ENCODE measurements around the gene ACRV1. TPM values are rescaled to one million over a fixed set of nuclear protein-coding genes. Genes with fewer than 3 reads are reported as not detected.
"Not testable (repeated sequence)": the region's sequence is repeated elsewhere in the genome, so short reads cannot be mapped to it uniquely, and the experiment has no call there.

ACRV1 gene, protein sequence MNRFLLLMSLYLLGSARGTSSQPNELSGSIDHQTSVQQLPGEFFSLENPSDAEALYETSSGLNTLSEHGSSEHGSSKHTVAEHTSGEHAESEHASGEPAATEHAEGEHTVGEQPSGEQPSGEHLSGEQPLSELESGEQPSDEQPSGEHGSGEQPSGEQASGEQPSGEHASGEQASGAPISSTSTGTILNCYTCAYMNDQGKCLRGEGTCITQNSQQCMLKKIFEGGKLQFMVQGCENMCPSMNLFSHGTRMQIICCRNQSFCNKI
- total RNA-seq (10 to 100 TPM; 35.4 to 56.5 TPM), polyA plus RNA-seq (ENCODE audit: insufficient read depth, low read depth, low replicate concordance) (175 TPM)
- long read RNA-seq, donor 1 = 0 reads
- long read RNA-seq, donor 2 = 0 reads

DNA sequence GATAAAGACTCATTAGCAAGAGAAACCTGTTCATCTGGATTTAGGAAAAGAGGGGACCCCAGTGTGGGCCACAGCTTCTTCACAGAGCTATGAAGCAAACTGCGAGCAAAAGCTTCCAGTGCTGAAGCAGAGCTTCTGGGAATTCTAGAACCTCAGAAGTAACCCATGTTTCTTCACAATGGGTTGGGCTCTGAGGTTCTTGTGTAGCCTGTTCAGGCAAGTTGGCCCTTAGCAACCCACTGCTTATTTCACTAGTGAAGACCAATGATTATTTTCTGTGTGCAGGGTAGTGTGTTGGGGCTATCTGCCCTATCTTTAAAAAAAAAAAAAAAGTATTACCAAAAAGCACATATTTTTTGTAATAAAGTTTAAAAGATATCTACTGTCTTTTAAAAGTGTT is at the start of gene ACRV1:
Gene ACRV1 (minus strand): TSS at position 101 of the 400 bp plus-strand sequence. CDS start 67 bp downstream, at position 34.
- no peak for DNase-seq
- H3K27me3 ChIP-seq = no peaks in the 10 kb centered on the region
- no peaks in the 10 kb centered on the region for H3K36me3 ChIP-seq (ENCODE audit: low read depth, missing control alignments)
- H3K4me3 ChIP-seq = no peak within 1 kb of the TSS
- H3K9me3 ChIP-seq = no peaks in the 10 kb centered on the region
- TF ChIP-seq POLR2A (IDR thresholded peaks at IDR 0.05) = no peak
- TF ChIP-seq, protein P1, sequence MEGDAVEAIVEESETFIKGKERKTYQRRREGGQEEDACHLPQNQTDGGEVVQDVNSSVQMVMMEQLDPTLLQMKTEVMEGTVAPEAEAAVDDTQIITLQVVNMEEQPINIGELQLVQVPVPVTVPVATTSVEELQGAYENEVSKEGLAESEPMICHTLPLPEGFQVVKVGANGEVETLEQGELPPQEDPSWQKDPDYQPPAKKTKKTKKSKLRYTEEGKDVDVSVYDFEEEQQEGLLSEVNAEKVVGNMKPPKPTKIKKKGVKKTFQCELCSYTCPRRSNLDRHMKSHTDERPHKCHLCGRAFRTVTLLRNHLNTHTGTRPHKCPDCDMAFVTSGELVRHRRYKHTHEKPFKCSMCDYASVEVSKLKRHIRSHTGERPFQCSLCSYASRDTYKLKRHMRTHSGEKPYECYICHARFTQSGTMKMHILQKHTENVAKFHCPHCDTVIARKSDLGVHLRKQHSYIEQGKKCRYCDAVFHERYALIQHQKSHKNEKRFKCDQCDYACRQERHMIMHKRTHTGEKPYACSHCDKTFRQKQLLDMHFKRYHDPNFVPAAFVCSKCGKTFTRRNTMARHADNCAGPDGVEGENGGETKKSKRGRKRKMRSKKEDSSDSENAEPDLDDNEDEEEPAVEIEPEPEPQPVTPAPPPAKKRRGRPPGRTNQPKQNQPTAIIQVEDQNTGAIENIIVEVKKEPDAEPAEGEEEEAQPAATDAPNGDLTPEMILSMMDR (IDR thresholded peaks at IDR 0.05) = no peak
- H3K27ac ChIP-seq = no peak within 1 kb of the TSS
- intact Hi-C loops (cut with DNase I; ENCODE audit: low total_unique reads) = no loop called here
- 83 to 96% methylated on average over 1 of the region's 1 CpG for WGBS, 2 donors
- H3K4me1 ChIP-seq = no peaks in the 10 kb centered on the region

DNA sequence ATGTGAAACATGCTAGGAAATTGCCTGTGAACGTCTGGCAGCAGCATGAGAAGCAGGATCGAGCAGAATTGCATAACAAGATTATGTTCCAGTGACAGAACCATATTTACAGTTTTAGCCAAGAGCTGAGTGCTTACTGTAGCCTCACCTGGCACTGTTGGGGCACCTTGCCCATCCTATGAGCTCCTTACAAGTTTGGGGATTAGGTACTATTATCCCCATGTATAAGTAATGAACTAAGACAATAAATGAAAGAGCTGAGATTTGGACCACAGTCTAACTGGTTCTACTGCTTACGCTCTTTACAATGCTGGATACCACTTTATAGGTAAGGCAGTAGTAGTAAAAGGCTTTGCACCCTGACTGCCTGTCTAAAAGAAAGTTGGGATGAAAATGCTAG is 48.3 kb upstream of the ACRV1 start:
- Histone ChIP-seq H3K4me1 (no peaks in the 10 kb centered on the region), H3K36me3 (ENCODE audit: low read depth, missing control alignments) (no peaks in the 10 kb centered on the region), H3K27me3 (no peaks in the 10 kb centered on the region), H3K4me3 (no peak overlapping the region), H3K27ac (no peak overlapping the region), H3K9me3 (no peaks in the 10 kb centered on the region)
- no peak for DNase-seq
- WGBS, 2 donors = 79 to 84% methylated on average over 3 of the region's 3 CpGs
- intact Hi-C loops (cut with DNase I; ENCODE audit: low total_unique reads) = no loop called here
- TF ChIP-seq, protein P1 (IDR thresholded peaks at IDR 0.05) = no peak
- TF ChIP-seq POLR2A (IDR thresholded peaks at IDR 0.05) = no peak

DNA sequence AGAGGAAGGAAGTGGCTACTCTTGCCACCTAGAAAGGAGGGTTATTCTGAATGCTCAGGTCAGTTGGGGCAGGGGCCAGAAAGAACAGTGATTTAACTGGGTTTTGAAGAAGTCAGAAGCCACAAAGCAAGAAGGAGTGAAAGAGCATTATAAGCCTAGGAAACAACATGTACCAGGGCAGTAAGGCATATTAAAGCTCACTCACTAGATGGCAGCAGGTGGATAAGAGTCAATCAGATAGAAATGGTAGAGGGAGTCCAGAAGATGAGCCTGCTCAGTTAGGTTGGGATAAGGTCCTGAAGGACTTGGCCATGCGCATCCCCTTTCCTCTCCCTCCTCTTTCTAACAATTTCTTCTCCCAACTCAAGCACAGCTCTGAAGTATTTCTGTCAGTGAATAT is 43.5 kb upstream of the ACRV1 start:
- Histone ChIP-seq H3K27me3 (no peaks in the 10 kb centered on the region), H3K9me3 (no peaks in the 10 kb centered on the region), H3K36me3 (ENCODE audit: low read depth, missing control alignments) (no peaks in the 10 kb centered on the region), H3K4me1 (no peaks in the 10 kb centered on the region), H3K27ac (no peak overlapping the region), H3K4me3 (no peak overlapping the region)
- intact Hi-C loops (cut with DNase I; ENCODE audit: low total_unique reads) = no loop called here
- DNase-seq = no peak
- TF ChIP-seq, protein P1 (IDR thresholded peaks at IDR 0.05) = no peak
- TF ChIP-seq POLR2A (IDR thresholded peaks at IDR 0.05) = no peak
- 95 to 100% methylated on average over 1 of the region's 1 CpG for WGBS, 2 donors

DNA sequence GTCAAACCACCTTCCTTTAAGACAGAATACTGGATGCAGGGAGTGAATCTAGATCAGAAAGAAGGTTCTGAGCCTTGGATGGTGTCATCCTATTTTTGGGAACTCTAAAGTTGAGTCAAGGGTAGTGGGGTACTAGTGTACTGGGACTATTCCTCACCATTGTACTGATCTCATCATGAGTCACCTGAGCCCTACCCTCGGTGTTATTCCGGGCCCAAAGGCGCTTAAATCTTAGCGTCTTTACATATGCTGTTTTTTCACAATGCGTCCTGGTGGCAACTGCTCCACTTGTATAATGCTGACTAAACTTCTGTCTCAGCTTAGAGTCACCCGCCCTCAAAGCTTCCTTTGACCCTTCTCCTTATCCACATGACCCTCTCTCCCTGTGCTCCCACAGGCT is 40.1 kb upstream of the ACRV1 start:
- no peaks in the 10 kb centered on the region for H3K36me3 ChIP-seq (ENCODE audit: low read depth, missing control alignments)
- no peak for DNase-seq
- no peaks in the 10 kb centered on the region for H3K9me3 ChIP-seq
- no peak overlapping the region for H3K4me3 ChIP-seq
- no peak overlapping the region for H3K27ac ChIP-seq
- intact Hi-C loops (cut with DNase I; ENCODE audit: low total_unique reads) = no loop called here
- WGBS, 2 donors = 86 to 90% methylated on average over 6 of the region's 6 CpGs
- no peaks in the 10 kb centered on the region for H3K4me1 ChIP-seq
- H3K27me3 ChIP-seq = no peaks in the 10 kb centered on the region
- TF ChIP-seq, protein P1 (IDR thresholded peaks at IDR 0.05) = no peak
- no peak for TF ChIP-seq POLR2A (IDR thresholded peaks at IDR 0.05)

DNA sequence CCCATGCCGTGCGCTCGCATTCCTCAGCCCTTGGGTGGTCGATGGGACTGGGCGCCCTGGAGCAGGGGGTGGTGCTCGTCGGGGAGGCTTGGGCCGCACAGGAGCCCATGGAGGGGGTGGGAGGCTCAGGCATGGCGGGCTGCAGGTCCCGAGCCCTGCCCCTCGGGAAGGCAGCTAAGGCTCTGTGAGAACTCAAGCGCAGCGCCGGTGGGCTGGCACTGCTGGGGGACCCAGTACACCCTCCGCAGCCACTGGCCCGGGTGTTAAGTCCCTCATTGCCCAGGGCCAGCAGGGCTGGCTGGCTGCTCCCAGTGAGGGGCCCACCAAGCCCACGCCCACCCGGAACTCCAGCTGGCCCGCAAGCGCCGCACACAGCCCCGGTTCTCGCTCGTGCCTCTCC is 24.0 kb upstream of the ACRV1 start:
- H3K27ac ChIP-seq; DNase-seq; H3K4me3 ChIP-seq; H3K9me3 ChIP-seq; H3K36me3 ChIP-seq (ENCODE audit: low read depth, missing control alignments); H3K4me1 ChIP-seq; H3K27me3 ChIP-seq; intact Hi-C loops (cut with DNase I; ENCODE audit: low total_unique reads): not testable (repeated sequence)
- 73 to 87% methylated on average over 16 to 22 of the region's 24 CpGs for WGBS, 2 donors
